ENCODE measurements around the gene AGPS.

AGPS gene

DNA sequence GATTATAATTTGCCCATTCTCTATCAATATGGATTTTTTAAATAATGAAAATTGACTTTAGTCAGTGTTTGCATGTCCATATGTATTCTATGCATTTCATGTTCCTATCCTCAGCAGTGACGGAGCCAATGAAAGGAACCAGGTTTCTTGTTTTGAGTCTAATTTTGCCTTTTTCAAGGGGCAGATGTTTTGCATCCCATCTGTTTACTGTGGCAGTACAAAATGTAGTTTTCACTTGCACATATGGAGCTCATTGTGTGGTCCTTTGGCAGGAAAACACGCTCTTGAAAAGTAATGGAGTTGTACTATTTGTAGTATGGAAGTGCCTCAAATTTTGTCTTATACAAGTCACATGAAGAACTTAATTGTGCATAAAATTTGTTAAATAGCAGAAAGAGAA lies 127.8 kb downstream of the AGPS start:
- in situ Hi-C loops (cut with HindIII; ENCODE audit: low sequenced_read_pairs): no loop called here

DNA sequence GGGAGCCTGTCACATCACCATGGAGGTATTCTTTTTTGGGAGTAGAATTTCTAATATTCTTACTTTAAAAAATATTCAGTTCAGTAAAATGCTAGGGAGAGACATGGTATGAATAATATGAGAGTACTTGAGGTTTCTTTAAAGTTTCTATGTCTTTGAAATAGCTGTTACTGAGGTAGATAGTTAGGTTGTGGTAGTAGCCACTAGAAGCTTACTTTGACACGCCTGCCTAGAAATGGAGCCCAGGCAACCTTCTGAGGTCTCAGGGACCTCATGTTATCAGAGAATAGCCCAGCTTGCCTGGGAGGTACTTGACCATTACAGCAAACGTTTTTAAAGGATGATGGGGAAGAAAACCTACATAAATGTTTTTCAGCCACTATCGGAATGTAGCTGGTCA lies 131.2 kb downstream of the AGPS start:
- in situ Hi-C loops (cut with HindIII; ENCODE audit: low sequenced_read_pairs): no loop called here

DNA sequence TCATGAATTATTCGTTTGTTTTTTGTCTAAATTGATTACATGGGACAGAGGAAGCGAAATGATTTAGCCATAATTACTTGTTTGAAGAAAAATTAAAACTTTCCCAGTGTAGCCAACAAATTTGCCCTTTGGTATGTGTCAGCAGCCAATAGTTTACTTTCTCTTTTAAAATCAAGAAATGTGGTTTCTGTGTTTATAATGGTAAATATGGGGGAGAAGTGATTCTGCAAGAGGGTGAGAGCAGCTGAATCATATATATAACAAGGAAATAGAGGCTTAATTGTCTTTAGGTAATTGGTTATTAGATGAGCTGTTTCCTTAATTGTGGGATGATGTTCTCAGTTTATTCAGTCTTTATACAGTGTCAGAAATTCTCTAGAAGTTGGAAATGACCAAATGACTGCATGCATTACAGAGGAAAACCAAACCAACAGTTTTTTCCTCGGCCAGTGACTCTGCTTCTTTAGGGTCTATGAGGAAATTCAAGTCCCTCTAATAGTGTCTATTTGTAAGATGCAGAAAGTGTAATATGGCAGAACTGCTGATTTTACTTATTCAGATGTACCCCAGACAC lies 132.9 kb downstream of the AGPS start:
- in situ Hi-C loops (cut with HindIII; ENCODE audit: low sequenced_read_pairs): no loop called here

DNA sequence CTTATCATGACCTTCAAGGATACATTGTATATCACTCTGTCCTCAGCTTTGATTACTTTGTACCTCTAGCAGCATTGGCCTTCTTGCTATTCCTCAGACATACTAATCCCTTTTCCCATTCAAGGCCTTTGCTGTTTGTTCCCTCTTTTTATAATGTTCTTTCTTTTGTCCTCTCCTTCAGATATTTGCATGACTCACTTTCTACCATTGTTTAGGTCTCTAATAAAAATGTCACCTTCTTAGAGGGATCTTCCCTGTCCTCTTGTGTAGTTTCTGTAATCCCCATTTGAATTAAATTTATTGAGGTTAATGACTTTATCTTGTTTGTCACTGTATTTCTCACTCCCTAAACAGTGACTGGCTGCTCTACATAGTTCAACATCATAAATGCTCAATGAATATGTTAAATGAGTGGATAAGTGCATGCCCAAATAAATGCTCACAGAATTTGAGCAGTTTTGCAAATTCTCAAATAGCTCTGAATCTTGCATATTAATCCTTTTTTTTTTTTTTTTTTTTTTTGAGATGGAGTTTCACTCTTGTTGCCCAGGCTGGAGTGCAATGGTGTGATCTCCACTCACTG lies 135.9 kb downstream of the AGPS start:
- in situ Hi-C loops (cut with HindIII; ENCODE audit: low sequenced_read_pairs): no loop called here

DNA sequence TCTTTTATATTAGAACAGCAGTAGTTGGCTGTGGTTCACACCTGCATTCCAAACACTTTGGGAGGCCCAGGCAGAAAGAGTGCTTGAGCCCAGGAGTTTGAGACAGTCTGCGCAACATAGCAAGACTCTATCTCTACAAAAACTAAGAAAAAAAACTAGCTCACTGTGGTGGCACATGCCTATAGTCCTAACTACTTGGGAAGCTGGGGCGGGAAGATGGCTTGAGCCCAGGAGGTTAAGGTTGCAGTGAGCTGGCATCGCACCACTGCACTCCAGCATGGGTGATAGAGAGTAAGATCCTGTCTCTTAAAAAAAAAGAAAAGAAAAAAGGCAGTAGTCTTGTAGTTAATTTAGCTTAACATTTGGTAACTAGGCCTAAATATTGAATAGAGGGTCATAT lies 136.6 kb downstream of the AGPS start:
- in situ Hi-C loops (cut with HindIII; ENCODE audit: low sequenced_read_pairs): no loop called here

DNA sequence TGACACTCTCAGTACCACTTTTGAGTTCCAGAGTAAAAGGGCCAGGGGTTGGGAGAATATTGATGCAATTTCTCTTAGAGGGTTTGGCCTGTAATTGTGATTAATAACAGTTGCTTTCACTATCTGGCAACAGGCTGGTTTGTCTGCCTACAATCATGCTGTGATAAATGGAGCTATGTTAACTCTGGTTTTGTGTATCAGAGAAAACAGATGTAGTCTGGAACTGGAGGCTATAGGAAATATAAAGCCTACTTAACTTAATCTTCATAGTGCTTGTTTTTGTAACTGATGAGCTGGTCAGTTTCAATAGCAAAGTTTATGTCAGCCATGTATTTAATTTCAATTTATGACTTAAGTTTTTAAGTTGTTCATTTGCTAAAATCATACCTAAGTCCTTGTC lies 138.0 kb downstream of the AGPS start:
- in situ Hi-C loops (cut with HindIII; ENCODE audit: low sequenced_read_pairs): no loop called here

DNA sequence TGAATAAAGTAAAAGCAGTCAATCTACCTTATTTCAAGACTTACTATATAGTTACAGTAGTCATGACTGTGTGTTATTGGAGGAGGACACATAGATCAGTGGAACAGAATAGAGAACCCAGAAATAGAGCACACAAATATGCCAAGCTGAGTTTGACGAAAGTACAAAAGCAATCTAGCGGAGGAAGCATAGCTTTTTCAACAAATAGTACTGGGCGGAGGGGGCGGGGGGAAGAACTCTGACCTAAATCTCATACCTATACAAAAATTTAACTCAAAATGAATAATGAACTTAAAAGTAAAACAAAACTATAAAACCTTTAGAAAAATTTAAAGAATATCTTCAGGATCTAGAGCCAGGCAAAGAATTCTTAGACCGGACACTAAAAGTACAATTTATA lies 139.1 kb downstream of the AGPS start:
- in situ Hi-C loops (cut with HindIII; ENCODE audit: low sequenced_read_pairs): no loop called here

DNA sequence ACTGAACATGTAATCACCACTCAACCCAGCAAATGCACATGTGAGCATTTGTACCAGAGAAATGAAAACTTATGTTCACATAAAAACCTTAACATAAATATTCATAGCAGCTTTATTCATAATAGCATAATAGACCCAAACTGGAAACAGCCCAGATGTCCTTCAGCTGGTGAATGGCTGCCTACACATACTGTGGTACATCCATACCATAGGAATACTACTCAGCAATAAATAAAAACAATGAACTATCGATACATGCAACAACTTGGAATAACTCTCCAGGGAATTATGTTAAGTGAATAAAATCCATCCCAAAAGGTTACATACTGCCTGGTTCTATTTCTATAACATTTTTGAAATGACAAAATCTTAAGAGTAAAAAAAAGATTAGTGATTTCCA lies 140.0 kb downstream of the AGPS start:
- in situ Hi-C loops (cut with HindIII; ENCODE audit: low sequenced_read_pairs): no loop called here

DNA sequence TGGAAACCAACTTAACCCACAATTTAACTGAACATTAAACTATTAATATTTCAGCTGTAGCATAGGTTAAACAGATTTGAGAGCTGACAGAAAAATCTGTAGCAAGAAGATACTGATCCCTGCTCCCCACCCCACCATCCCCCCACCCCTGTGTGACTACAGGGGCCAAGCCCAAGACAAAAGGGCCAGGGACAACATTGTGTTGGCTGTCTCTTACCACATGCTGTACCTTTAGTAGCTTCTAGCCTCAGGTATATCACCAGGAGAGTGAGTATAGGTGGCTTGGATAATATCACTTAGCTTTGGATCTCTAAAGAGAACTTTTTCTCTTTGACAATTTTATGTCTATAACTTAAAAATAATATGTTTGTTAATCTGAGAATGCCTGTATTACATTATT lies 140.7 kb downstream of the AGPS start:
- in situ Hi-C loops (cut with HindIII; ENCODE audit: low sequenced_read_pairs): no loop called here

DNA sequence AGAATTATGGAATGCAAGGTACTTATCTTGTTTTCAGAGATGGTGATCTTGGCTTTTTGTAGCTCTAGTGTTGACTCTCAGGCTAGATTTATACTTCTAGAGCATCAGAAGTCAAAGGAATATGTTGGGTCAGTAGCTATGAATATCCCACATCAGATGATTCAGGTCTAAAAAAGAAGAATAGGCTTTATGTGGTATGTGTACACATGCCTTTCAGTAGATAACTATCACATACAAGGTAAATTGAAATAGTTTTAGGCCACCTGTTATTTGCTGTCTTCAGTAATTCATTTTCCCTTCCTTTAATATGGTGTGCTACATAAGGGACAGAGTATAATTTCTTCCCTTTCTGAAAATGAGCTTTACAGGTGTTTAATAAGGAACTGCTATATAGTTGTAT lies 142.4 kb downstream of the AGPS start:
- in situ Hi-C loops (cut with HindIII; ENCODE audit: low sequenced_read_pairs): no loop called here

DNA sequence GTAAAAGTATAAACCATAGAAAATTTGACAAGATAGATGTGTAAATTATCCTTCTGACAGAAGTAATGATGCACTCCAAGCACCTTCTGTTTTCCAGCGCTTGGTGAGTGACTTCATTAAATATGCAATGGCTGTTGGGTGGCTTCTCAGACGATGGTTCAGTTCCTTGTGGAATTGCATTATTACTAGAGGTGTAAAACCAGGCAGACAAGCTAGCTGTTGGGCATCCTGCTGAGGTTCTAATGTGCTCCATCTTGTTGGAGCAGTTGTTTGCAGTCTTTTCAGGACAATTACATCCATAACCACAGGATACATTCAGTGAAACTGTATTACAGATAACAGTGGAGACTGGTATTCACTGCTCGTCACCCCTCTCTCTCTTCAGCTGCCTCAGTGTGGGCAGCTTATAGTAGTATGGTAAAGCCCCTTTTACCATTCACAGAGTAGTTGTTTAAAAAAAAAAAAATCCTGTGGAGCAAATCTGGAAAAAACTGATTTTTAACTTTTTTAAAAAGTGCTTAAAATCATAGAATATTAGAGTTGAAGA lies 143.5 kb downstream of the AGPS start:
- in situ Hi-C loops (cut with HindIII; ENCODE audit: low sequenced_read_pairs): no loop called here

DNA sequence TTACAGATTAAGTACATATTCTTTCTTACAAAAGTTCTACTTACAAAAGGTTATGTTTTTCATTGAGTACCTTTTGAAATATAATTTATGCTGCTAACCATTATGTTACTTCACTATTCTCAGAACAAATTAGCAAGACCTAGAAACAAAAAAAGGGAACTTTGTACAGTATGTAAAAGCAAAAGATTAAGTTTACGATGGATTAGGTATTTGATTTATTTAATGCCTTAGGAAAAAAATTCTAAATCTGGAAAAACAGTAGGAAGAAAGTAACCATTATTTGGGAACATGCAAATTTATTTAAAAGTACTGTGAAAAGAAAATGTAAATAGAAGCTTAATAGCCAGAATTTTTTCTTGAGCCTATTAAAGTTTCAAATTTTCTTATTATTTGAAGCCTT lies 144.6 kb downstream of the AGPS start:
- in situ Hi-C loops (cut with HindIII; ENCODE audit: low sequenced_read_pairs): no loop called here

DNA sequence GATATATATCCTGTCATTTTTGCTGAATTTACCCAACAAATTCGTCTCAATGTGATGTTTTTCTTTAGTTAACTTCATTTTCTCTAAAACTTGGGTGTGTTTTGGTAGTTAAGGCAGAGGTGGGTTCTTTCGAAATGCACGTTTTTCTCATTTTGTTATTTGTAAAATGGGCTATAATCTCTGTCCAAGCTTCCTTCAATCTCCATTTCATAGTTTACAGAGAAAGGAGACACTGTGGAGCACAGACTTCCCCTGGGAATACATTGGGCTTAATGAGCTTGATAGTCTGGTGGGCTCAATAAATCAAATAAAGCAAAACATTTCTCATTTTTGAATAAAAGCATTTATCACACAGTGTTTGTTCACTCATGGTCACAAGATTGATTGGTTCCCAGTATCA lies 145.1 kb downstream of the AGPS start:
- in situ Hi-C loops (cut with HindIII; ENCODE audit: low sequenced_read_pairs): no loop called here

DNA sequence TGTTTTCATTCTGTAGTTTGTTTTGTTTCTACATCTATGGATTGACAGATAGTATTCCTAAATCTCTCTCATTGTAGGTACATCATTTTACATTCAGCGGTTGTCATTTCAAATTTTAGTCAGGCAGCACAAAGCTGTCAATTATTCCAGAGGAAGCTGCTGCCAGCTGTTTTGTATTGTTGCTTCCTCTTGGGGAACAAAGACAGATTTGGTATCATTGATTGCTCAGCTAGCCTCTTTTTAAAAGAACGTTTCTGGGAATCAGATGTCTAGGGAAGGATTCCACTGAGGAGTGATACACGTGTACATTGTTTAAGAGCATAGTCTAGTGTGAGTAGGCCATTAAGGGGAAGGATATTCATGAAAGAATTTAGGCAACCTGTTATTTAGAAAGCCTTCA lies 145.8 kb downstream of the AGPS start:
- in situ Hi-C loops (cut with HindIII; ENCODE audit: low sequenced_read_pairs): no loop called here

DNA sequence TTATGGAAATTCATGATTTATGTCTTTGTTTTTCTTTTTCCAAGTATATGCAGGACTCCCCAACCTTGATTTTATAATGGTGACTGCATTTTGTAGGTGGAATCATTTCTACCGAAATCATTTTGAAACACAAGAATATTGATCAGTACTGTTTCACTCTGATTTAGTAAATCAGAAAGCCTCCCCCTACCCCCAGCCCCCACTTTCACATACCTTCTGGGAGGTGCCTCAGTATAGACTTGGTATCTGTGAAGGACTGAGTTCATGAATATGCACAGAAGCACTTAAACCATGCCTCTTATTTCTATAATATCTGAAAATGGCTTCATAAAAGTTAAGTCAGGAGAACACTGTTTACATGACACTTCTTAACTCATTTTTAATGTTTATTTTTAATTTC lies 147.7 kb downstream of the AGPS start:
- in situ Hi-C loops (cut with HindIII; ENCODE audit: low sequenced_read_pairs): no loop called here

DNA sequence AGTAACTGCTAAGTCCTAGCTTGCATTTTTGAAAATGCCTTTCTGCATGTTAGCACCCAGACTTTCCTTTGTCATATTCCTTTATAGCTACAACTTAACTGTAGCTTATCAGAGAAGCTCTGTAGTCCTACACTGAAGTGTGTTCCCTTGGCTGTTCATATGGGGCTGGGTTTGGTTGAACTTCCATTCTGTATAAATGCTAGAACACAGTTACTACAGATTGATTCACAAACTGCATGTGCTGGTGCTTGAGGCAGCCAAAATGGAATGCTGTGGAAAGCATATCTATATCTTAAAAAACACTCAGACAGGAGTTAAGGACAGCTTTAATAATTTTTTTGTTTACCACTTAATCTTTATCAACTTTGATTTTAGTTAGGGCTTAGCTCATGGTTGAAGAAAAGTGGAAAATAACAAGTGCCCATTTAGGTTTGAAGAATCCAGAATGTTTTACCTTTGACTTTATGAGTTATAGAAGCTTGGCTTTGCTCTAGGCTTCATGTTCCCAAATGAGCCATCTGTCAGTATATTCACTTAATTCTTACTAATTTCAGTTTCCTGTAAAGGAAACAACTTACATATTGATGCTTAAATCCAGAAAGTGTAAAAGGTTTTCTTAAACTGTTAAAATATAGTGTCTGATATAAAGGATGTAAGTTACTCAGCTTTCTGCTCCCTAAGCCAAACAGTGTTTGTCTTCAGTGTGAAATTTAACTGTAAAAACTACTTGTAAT lies 148.9 kb downstream of the AGPS start:
- in situ Hi-C loops (cut with HindIII; ENCODE audit: low sequenced_read_pairs): no loop called here

DNA sequence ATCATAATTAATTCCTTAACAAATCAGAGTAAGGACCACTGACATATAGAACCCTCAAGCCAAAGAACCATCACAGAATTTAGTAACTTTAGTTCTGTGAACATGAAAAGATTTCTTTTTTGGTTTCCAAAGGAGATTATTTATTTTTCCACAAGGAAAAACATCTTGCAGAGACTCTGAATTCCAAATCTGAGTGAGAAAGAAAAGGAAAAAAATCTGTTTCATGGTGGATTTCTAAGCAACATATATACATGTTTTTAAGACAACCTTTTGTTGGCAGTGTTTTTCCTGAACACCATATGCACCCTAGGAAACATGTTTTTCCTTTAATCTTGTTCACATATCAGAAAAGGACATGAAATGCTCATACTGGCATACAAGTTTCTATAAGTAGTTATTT lies 149.8 kb downstream of the AGPS start:
- in situ Hi-C loops (cut with HindIII; ENCODE audit: low sequenced_read_pairs): no loop called here

DNA sequence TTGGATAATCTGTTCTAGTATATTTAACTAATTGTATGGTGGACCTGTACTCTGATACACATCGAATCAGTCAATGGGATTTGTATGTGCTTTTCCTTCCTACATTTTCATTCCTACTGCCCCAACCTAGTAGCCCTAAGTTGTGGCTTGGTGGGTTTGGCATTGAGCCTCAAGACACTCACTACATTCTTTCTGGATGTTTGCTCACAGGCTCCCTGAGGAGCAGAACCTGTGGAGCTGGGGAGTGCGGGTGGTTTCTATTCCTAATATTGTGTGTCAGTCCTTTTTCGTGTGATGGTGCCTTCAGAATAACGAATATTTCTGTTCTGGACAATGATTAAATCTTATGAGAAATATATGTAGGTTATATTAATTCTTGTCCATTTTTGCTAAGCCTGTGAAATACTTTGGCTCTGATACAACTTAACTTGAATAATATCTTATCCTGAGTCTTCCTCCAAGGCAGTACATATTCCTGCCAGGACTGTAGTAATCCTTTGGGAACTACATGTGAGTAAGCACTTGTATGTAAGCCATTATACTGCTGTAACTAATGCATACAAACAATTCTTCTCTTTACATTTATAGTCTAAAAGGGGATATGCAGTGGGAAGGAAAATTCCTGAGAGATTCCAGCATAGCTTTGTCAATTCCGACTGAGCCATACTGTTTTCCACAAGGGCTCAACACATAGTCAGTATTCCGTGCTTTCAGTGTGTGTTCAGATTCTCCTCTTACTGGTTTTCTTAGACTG lies 150.6 kb downstream of the AGPS start:
- in situ Hi-C loops (cut with HindIII; ENCODE audit: low sequenced_read_pairs): no loop called here

DNA sequence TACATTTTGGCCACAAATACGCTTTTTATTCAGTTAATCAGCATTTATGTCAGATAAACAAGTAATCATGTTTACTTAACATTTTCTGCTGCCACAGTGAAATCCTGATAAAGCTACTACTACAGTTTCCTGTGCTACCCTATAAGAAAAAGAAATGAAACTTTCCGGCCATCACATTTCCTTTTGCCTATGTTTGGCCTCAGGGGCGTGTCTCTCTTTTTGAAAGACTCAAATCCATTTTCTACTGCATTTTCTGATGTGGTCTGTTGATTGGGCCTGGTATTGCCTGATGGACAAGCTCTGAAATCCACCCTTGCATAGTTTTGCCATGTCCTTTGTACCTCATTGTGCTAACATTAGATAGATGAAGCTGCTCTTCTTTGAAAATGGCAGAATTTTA lies 152.6 kb downstream of the AGPS start:
- in situ Hi-C loops (cut with HindIII; ENCODE audit: low sequenced_read_pairs): no loop called here

DNA sequence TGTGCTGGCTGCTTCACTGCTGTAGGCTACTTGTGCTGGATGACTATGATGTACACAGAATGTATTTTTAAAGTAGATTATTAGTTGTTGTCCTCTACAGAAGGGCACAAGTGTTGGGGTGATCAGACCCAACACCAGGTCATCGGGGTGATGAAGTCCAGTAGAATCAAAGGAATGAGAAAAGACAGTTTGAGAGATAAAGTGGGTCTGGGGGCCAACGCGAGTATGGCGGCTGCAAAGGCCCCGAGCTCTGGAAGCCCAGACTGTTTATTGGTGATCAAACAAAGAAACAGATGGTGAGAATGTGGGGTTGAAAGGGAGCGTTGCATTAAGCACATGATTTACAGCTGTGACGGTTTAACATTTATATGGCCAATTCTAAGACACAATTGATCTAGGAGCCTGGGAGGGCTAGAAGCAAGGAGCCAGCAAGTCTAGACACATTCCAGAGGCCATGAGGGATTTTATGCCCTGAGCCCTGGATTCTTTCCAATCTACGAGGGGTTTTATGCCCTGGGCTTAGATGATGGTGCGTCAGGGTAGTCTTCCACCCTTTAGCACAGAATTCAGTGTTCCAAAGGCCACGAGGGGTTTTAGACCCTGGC lies 153.5 kb downstream of the AGPS start:
- in situ Hi-C loops (cut with HindIII; ENCODE audit: low sequenced_read_pairs): no loop called here

DNA sequence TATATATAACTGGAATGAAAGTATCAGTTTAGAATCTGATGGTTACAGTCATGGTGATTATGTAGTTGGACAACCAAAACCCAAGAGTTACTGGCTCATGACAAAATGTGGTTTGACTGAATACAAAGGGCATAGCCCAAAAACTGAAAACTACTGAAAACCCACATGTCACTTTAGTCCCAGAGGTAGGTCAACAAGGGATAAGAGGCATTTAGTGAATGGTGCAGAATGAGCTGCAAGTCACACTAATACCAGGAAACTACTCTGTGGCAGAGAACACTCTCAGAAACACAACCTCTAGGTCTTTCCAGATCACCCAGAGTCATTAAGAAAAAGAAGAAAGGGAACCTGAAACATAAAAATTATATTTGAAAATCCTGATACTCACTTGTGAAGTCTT lies 154.5 kb downstream of the AGPS start:
- in situ Hi-C loops (cut with HindIII; ENCODE audit: low sequenced_read_pairs): no loop called here

Data from DLD1 (cell line).